ENCODE measurements around the gene NRAS.

The NRAS gene

DNA sequence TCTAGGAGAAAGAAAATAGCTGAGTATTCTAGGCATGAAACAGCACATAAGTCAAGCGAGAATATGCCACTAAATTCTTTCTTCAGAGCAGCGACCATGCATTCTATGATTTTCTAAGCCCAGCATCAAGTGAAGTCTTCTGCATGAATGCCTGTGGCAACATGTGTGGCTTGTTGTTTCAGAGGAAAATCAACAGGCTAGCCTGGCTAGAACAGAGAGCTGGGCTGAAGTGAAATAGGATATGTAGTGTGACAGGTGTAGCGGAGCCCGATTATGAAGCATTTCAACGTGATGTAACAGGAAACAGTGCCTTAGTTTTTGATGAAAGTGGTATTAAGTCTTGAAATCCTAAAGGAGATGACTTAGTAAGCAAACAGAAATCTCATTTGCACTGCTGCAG, 34.2 kb upstream of the NRAS start:
- peaks cover 37% of the 10 kb centered on the region for H3K4me1 ChIP-seq (ENCODE audit: insufficient read depth, low read length)
- no peak overlapping the region for H3K27ac ChIP-seq (ENCODE audit: low read depth, low read length)
- H3K4me3 ChIP-seq (ENCODE audit: low read length) = no peak overlapping the region
- no peaks in the 10 kb centered on the region for H3K9me3 ChIP-seq (ENCODE audit: insufficient read depth, low read depth, low read length)
- WGBS = 94% methylated on average over 5 of the region's 5 CpGs
- H3K9ac ChIP-seq (ENCODE audit: low read depth, low read length) = no peak overlapping the region
- H3K36me3 ChIP-seq (ENCODE audit: insufficient read depth, low read length) = peaks cover 68% of the 10 kb centered on the region
- no peaks in the 10 kb centered on the region for H3K27me3 ChIP-seq (ENCODE audit: insufficient read depth, low read length)

DNA sequence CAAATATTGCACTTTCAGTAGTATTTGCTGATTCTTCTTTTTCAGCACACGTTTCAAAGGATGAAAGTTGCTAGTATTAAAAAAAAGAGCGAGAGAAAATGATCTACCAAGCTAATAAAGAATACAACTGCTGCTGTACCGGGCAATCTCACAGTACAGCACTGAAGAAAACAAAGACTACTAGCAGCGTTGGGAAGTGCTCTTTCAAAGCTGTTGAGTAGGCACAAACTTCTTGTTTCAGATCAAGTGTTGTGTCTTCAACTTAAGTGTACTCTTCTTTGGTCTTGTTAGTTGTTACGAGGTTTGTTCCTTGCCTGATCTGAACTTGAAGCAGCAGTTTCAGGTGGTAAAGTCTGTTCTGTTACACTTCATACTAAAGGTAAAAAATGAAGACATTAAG, 33.3 kb upstream of the NRAS start:
- WGBS = 91% methylated on average over 5 of the region's 5 CpGs
- Histone ChIP-seq H3K4me1 (ENCODE audit: insufficient read depth, low read length) (peaks cover 27% of the 10 kb centered on the region), H3K9ac (ENCODE audit: low read depth, low read length) (no peak overlapping the region), H3K9me3 (ENCODE audit: insufficient read depth, low read depth, low read length) (no peaks in the 10 kb centered on the region), H3K4me3 (ENCODE audit: low read length) (no peak overlapping the region), H3K27me3 (ENCODE audit: insufficient read depth, low read length) (no peaks in the 10 kb centered on the region), H3K36me3 (ENCODE audit: insufficient read depth, low read length) (peaks cover 70% of the 10 kb centered on the region), H3K27ac (ENCODE audit: low read depth, low read length) (no peak overlapping the region)

DNA sequence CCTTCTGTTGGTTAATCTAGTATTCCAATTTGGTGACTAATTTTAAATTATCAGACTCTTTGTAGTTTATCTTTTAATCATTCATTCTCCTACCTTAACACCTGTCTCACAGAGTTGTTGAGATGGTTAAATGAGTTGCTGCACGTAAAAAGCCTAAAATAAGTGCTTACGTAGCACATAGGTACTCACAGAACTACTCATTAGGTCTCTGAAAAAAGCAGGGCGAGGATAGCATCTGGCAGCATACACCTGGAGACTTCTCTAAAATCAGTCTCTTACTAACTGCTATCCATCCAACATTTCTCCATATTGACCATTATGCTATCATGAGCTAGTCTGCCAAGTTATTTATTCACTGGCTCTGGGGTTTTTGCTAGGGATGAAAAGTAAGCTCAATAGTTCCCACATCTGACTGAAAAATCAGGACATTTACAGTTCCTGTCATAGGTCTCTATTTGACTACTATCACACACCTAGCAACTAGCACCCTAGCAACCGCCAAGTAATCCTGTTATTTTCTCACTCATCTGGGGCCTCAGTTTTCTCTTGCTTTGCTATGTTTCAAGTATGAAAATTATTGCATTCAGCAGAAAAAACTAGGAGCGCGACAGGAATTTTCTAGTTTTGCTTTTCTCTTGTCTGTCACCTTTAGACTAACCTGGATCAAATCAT, 30.0 kb upstream of the NRAS start:
- WGBS = 81% methylated on average over 6 of the region's 6 CpGs

DNA sequence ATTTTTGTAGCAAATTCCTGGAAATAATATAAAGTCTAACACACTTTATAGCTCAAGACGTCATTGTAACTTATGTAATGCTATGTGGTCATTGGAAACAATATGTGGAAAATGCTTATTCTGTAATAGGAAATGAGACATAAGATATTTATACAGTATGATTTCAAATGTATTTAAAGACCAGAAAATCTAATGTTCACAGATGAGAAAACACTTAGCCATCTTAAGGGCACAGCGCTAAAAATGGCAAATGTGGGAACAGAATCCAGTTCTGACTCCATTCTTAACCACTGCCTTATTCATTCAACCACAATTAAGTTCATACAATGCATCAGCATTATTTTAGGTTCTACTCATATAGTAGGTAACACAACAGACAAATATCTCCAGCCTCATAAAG, 28.7 kb upstream of the NRAS start:
- Histone ChIP-seq H3K4me1 (ENCODE audit: insufficient read depth, low read length) (no peaks in the 10 kb centered on the region), H3K9me3 (ENCODE audit: insufficient read depth, low read depth, low read length) (no peaks in the 10 kb centered on the region), H3K4me3 (ENCODE audit: low read length) (no peak overlapping the region), H3K27ac (ENCODE audit: low read depth, low read length) (no peak overlapping the region), H3K36me3 (ENCODE audit: insufficient read depth, low read length) (peaks cover 100% of the 10 kb centered on the region), H3K9ac (ENCODE audit: low read depth, low read length) (no peak overlapping the region), H3K27me3 (ENCODE audit: insufficient read depth, low read length) (no peaks in the 10 kb centered on the region)
- WGBS = 100% methylated on average over 1 of the region's 2 CpGs

More for the DNA sequence above, 30.0 kb upstream of the NRAS start:
- H3K4me3 ChIP-seq (ENCODE audit: low read length) = no peak overlapping the region
- no peaks in the 10 kb centered on the region for H3K4me1 ChIP-seq (ENCODE audit: insufficient read depth, low read length)
- no peak overlapping the region for H3K9ac ChIP-seq (ENCODE audit: low read depth, low read length)
- H3K27me3 ChIP-seq (ENCODE audit: insufficient read depth, low read length) = no peaks in the 10 kb centered on the region
- H3K9me3 ChIP-seq (ENCODE audit: insufficient read depth, low read depth, low read length) = no peaks in the 10 kb centered on the region
- no peak overlapping the region for H3K27ac ChIP-seq (ENCODE audit: low read depth, low read length)
- H3K36me3 ChIP-seq (ENCODE audit: insufficient read depth, low read length) = peaks cover 97% of the 10 kb centered on the region

DNA sequence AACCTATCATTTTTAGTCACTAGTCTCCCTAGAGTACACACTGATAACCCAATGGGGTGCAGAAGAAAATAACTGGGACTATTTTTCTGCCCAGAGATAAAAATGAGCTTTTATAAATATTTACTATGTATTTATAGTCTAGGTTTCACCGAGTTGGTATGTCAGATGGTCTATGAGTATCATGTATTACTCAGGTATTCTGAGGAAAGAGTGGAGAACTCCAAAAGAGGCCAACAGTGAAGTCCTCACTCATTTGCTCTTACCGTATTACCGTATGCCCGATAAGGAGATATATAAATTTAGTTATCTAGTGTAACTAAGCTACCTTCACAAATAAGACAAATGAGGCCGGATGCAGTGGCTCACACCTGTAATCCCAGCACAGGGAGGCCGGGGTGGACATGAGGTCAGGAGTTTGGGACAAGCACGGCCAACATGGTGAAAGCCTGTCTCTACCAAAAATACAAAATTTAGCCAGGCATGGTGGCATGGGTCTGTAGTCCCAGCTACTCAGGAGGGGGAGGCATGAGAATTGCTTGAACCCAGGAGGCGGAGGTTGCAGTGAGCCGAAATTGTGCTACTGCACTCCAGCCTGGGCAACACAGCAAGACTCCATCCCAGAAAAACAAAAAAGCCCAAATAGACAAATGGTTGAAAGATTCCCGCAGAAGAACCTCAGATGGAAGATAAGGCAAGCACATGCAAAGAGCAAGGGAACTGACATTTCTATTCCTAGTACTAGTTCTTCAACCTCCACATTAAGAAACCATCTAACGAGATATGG, 25.6 kb upstream of the NRAS start:
- 95% methylated on average over 8 of the region's 11 CpGs for WGBS
- peaks cover 99% of the 10 kb centered on the region for H3K36me3 ChIP-seq (ENCODE audit: insufficient read depth, low read length)
- no peaks in the 10 kb centered on the region for H3K4me1 ChIP-seq (ENCODE audit: insufficient read depth, low read length)
- no peak overlapping the region for H3K9ac ChIP-seq (ENCODE audit: low read depth, low read length)
- H3K27ac ChIP-seq (ENCODE audit: low read depth, low read length) = no peak overlapping the region
- no peak overlapping the region for H3K4me3 ChIP-seq (ENCODE audit: low read length)
- H3K9me3 ChIP-seq (ENCODE audit: insufficient read depth, low read depth, low read length) = no peaks in the 10 kb centered on the region
- no peaks in the 10 kb centered on the region for H3K27me3 ChIP-seq (ENCODE audit: insufficient read depth, low read length)

DNA sequence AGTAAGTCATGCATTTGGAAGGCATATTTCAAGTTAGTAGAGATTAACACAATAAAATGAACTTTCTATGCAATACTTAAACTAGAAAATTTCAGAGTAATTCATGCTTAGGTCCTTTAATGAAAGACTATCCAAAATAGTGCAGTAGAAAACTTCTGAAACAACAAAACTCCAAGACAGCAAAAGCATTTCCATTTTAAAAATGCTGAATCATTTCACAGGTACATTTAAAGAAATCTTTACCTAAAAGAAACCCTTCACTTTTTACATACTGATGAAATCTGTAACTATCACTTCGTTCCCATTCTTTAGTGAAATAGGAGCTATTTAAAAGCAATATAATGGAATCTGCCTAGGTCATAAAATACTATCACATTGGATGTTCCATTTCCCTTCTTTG, 23.8 kb upstream of the NRAS start:
- WGBS = 100% methylated on average over 1 of the region's 1 CpG
- peaks cover 99% of the 10 kb centered on the region for H3K36me3 ChIP-seq (ENCODE audit: insufficient read depth, low read length)
- H3K27me3 ChIP-seq (ENCODE audit: insufficient read depth, low read length) = no peaks in the 10 kb centered on the region
- no peaks in the 10 kb centered on the region for H3K4me1 ChIP-seq (ENCODE audit: insufficient read depth, low read length)
- H3K4me3 ChIP-seq (ENCODE audit: low read length) = no peak overlapping the region
- H3K9me3 ChIP-seq (ENCODE audit: insufficient read depth, low read depth, low read length) = no peaks in the 10 kb centered on the region
- no peak overlapping the region for H3K9ac ChIP-seq (ENCODE audit: low read depth, low read length)
- peak overlapping the region; percentile 8; the same call in 1 of the 2 replicates for H3K27ac ChIP-seq (ENCODE audit: low read depth, low read length)

DNA sequence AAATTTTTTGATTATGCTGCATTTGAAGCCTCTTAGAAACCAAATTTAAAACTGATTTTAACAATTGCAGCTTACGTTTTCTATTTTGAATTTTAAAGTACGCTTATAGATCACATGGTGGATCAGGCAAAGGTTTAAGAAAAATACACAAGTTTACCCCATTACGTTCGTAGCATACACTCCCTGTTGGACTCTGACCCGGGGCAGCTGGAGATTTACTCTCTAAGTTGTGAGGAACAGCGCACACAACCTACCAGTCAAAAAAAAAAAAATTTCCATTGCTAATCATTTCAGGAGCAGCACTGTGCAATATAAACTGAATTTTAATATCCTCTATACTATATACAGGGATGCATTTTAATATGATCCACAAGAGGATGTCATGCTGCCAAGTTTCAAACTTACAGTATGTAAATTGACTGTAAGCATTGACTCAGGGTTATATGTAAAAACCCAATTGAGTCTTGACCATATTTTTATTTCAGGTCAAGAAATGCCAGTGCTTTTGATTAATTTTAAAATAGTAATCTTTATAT, 20.8 kb upstream of the NRAS start:
- Histone ChIP-seq H3K4me3 (ENCODE audit: low read length) (no peak overlapping the region), H3K4me1 (ENCODE audit: insufficient read depth, low read length) (no peaks in the 10 kb centered on the region), H3K27me3 (ENCODE audit: insufficient read depth, low read length) (no peaks in the 10 kb centered on the region), H3K36me3 (ENCODE audit: insufficient read depth, low read length) (peaks cover 99% of the 10 kb centered on the region), H3K9me3 (ENCODE audit: insufficient read depth, low read depth, low read length) (no peaks in the 10 kb centered on the region), H3K9ac (ENCODE audit: low read depth, low read length) (no peak overlapping the region), H3K27ac (ENCODE audit: low read depth, low read length) (no peak overlapping the region)
- WGBS = 97% methylated on average over 6 of the region's 6 CpGs

DNA sequence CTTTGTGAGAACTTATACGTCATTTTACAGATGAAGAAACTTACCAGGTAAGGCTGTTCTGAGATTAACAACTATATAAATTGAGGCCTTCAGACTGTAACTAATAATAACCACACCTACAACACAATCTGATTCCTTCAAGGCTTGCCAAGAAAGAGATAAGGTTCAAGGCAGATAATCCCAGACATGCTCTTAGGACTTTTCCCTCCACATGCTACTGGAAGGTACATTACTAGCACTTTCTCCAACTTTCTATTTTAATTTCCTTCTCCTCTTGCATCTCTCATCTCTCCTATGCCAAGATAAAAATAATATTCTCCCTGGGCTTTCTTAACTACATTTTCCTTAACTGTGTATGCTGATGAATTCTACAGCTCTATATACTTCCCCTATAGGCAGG, 18.9 kb upstream of the NRAS start:
- Histone ChIP-seq H3K9ac (ENCODE audit: low read depth, low read length) (no peak overlapping the region), H3K4me3 (ENCODE audit: low read length) (no peak overlapping the region), H3K27ac (ENCODE audit: low read depth, low read length) (no peak overlapping the region), H3K36me3 (ENCODE audit: insufficient read depth, low read length) (peaks cover 99% of the 10 kb centered on the region), H3K9me3 (ENCODE audit: insufficient read depth, low read depth, low read length) (no peaks in the 10 kb centered on the region), H3K27me3 (ENCODE audit: insufficient read depth, low read length) (no peaks in the 10 kb centered on the region), H3K4me1 (ENCODE audit: insufficient read depth, low read length) (no peaks in the 10 kb centered on the region)
- WGBS = 89% methylated on average over 1 of the region's 1 CpG

DNA sequence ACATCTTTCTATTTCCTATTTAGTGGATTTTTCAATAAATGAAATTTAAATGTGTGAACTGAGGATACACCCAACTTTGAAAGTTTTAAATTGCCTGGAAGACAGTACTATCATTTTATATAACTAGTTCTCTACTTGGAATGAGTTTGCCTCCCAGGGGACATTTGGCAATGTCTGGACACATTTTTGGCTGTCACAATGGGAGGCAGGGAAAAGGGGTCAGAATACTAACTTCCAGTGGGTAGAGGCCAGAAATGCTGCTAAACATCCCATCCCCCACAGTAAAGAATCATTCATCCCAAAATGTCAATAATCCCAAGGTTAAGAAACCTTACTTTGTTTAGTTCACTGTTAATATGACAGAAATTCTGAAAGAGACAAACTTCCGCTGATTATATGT, 13.2 kb upstream of the NRAS start:
- Histone ChIP-seq H3K9me3 (ENCODE audit: insufficient read depth, low read depth, low read length) (no peaks in the 10 kb centered on the region), H3K9ac (ENCODE audit: low read depth, low read length) (no peak overlapping the region), H3K4me3 (ENCODE audit: low read length) (no peak overlapping the region), H3K4me1 (ENCODE audit: insufficient read depth, low read length) (no peaks in the 10 kb centered on the region), H3K27me3 (ENCODE audit: insufficient read depth, low read length) (no peaks in the 10 kb centered on the region), H3K27ac (ENCODE audit: low read depth, low read length) (no peak overlapping the region), H3K36me3 (ENCODE audit: insufficient read depth, low read length) (peaks cover 99% of the 10 kb centered on the region)
- WGBS = no CpG with 5 or more reads among the region's 1 CpG

DNA sequence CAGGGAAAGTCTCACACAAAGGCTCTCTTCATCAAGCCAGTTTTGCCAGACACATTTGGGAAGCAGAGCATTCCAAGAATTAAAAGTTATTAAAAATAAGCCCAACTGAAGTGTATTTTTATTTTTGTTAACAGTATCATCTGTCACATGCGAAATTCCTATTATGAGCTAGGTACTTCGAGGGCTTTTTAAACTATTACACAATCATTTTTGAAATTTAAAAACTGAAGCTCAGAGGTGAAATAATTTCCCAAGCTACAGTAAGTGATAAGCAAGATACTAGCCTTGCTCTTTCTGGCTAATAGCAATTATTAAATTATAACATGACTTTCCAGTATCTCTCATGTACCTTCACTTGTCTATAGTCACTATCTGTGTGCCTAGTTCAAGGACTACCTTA, 12.0 kb upstream of the NRAS start:
- H3K4me1 ChIP-seq (ENCODE audit: insufficient read depth, low read length) = no peaks in the 10 kb centered on the region
- H3K27me3 ChIP-seq (ENCODE audit: insufficient read depth, low read length) = no peaks in the 10 kb centered on the region
- WGBS = 94% methylated on average over 2 of the region's 2 CpGs
- H3K4me3 ChIP-seq (ENCODE audit: low read length) = no peak overlapping the region
- H3K9ac ChIP-seq (ENCODE audit: low read depth, low read length) = no peak overlapping the region
- H3K36me3 ChIP-seq (ENCODE audit: insufficient read depth, low read length) = peaks cover 99% of the 10 kb centered on the region
- no peak overlapping the region for H3K27ac ChIP-seq (ENCODE audit: low read depth, low read length)
- H3K9me3 ChIP-seq (ENCODE audit: insufficient read depth, low read depth, low read length) = no peaks in the 10 kb centered on the region

DNA sequence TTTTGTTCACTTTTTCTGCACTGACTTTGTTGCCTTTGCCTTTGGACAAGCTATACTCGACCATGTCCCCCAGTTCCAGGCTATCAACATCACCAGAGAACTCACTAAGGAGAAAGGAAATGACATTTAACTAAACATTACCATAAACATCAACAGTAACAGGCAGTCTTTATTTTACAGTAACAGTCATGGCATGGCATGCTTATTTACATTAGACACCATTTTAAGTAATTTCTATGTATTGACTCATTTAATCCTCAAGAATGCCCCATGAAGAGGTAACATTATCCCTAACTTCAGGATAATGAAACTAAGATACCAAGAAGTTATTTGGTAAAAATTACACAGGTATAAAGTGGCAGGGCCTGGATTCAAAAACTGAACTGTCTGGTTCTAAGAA, 8.7 kb upstream of the NRAS start:
- no peaks in the 10 kb centered on the region for H3K4me1 ChIP-seq (ENCODE audit: insufficient read depth, low read length)
- H3K36me3 ChIP-seq (ENCODE audit: insufficient read depth, low read length) = peaks cover 99% of the 10 kb centered on the region
- H3K27ac ChIP-seq (ENCODE audit: low read depth, low read length) = no peak overlapping the region
- no peaks in the 10 kb centered on the region for H3K9me3 ChIP-seq (ENCODE audit: insufficient read depth, low read depth, low read length)
- no peak overlapping the region for H3K4me3 ChIP-seq (ENCODE audit: low read length)
- H3K27me3 ChIP-seq (ENCODE audit: insufficient read depth, low read length) = no peaks in the 10 kb centered on the region
- whole genome bisulfite sequencing = 84% methylated on average over 1 of the region's 1 CpG
- no peak overlapping the region for H3K9ac ChIP-seq (ENCODE audit: low read depth, low read length)

Data from HUES64 (cell line).